Activated B cell treated with CpG ODN at 0.5 μM for 24 hours (primary cell): ENCODE measurements around the gene SIRPG. TPM values are rescaled to one million over a fixed set of nuclear protein-coding genes. Genes with fewer than 3 reads are reported as not detected.
A peak's percentile ranks its signal among the peaks of the same experiment; 100 is the strongest.

ENCODE experiments used
- ATAC-seq: fragments of 200-7000 bp; cut with Tn5 transposase; one replicate; pipeline ENCODE4 v1.10.0; 2021; ENCODE audit warnings: low read depth, mild to moderate bottlenecking, moderate library complexity
- CTCF ChIA-PET: fragments of 350-600 bp; sonication (Branson Sonifier 250); formaldehyde crosslinking; loops from one replicate; lab custom pipeline; 2021; ENCODE audit warnings: antibody characterized with exemption; lab: Charles Lee
- POLR2A ChIA-PET: fragments of 350-600 bp; sonication (Branson Sonifier 250); formaldehyde crosslinking; loops from one replicate; lab custom pipeline; 2021; ENCODE audit warnings: antibody characterized with exemption; lab: Charles Lee
- DNase-seq: peaks from one replicate; pipeline ENCODE4 v3.0.0; 2022
- H3K27ac Mint-ChIP-seq: one replicate; pipeline ENCODE4 v1.8.0; 2020; ENCODE audit warnings: mixed read lengths
- H3K27me3 Mint-ChIP-seq: one replicate; pipeline ENCODE4 v1.8.0; 2021; ENCODE audit warnings: mixed read lengths
- H3K36me3 Mint-ChIP-seq: one replicate; pipeline ENCODE4 v1.8.0; 2021; ENCODE audit warnings: low read depth, mixed read lengths
- H3K4me1 Mint-ChIP-seq: one replicate; pipeline ENCODE4 v1.8.0; 2021; ENCODE audit warnings: mixed read lengths
- H3K4me3 Mint-ChIP-seq: one replicate; pipeline ENCODE4 v1.8.0; 2020; ENCODE audit warnings: mild to moderate bottlenecking, mixed read lengths
- H3K9me3 Mint-ChIP-seq: one replicate; pipeline ENCODE4 v1.8.0; 2020; ENCODE audit warnings: mixed read lengths
- CTCF ChIP-seq: fragments of 200-600 bp; IDR thresholded peaks from one replicate; pipeline ENCODE4 v1.8.0; 2022; ENCODE audit warnings: antibody characterized with exemption, mild to moderate bottlenecking
- intact Hi-C: fragments of 100-400 bp; cut with micrococcal nuclease; formaldehyde crosslinking; loops from one replicate; pipeline ENCODE4 v1.15.1; 2024
- total RNA-seq: library from RNA; stranded (reverse); gene quantifications from 2 replicates; pipeline ENCODE4 v1.2.3, GENCODE V29; 2022

SIRPG gene
- total RNA-seq, 1 donor from 2014 or later: not detected

GRCh38 chr20:1665345-1665744 is 7.8 kb upstream of the SIRPG start:
- no peak overlapping the region for H3K27ac Mint-ChIP-seq
- no peak for TF ChIP-seq CTCF
- ATAC-seq (no peak), DNase-seq (no peak)
- peaks cover 36% of the 10 kb centered on the region for H3K4me1 Mint-ChIP-seq
- no peak overlapping the region for H3K4me3 Mint-ChIP-seq
- no peaks in the 10 kb centered on the region for H3K9me3 Mint-ChIP-seq
- ChIA-PET POLR2A (interaction anchor here (1.0 kb wide), 1 partner anchor 9 kb away, joined by 3 read pairs; no protein-coding TSS in a partner anchor), CTCF (interaction anchor here (1.0 kb wide), 1 partner anchor 162 kb away, joined by 5 read pairs; no protein-coding TSS in a partner anchor)
- no peaks in the 10 kb centered on the region for H3K36me3 Mint-ChIP-seq
- intact Hi-C loops: loop anchor here (5.0 kb wide), 1 partner anchor 43 kb away; the partner anchor contains the start of gene SIRPB1
- H3K27me3 Mint-ChIP-seq: no peaks in the 10 kb centered on the region

- ChIA-PET CTCF (interaction anchor here (1.0 kb wide), 1 partner anchor 161 kb away, joined by 5 read pairs; no protein-coding TSS in a partner anchor), POLR2A (interaction anchor here (1.0 kb wide), 1 partner anchor 10 kb away, joined by 3 read pairs; no protein-coding TSS in a partner anchor)
- TF ChIP-seq CTCF: no peak
- Mint-ChIP-seq H3K36me3 (no peaks in the 10 kb centered on the region), H3K4me3 (no peak overlapping the region), H3K9me3 (no peaks in the 10 kb centered on the region), H3K4me1 (peaks cover 36% of the 10 kb centered on the region), H3K27ac (no peak overlapping the region), H3K27me3 (no peaks in the 10 kb centered on the region)
- ATAC-seq (peak; percentile 60), DNase-seq (no peak)
- intact Hi-C loops: loop anchor here (5.0 kb wide), 1 partner anchor 43 kb away; the partner anchor contains the start of gene SIRPB1
Observed at GRCh38 chr20:1664911-1665310, 7.3 kb upstream of the SIRPG start.

GRCh38 chr20:1663917-1664316 is 6.3 kb upstream of the SIRPG start:
- H3K27me3 Mint-ChIP-seq: no peaks in the 10 kb centered on the region
- no peak for TF ChIP-seq CTCF
- H3K4me1 Mint-ChIP-seq: peaks cover 36% of the 10 kb centered on the region
- CTCF ChIA-PET: no interaction called here
- H3K36me3 Mint-ChIP-seq: no peaks in the 10 kb centered on the region
- H3K4me3 Mint-ChIP-seq: no peak overlapping the region
- intact Hi-C loops: no loop called here
- DNase-seq: no peak
- no peak for ATAC-seq
- no peaks in the 10 kb centered on the region for H3K9me3 Mint-ChIP-seq
- POLR2A ChIA-PET: no interaction called here
- H3K27ac Mint-ChIP-seq: no peak overlapping the region

GRCh38 chr20:1661542-1662299 is 4.1 kb upstream of the SIRPG start:
- DNase-seq: no peak
- ChIA-PET POLR2A (no interaction called here), CTCF (no interaction called here)
- TF ChIP-seq CTCF: no peak
- H3K36me3 Mint-ChIP-seq: no peaks in the 10 kb centered on the region
- no peak overlapping the region for H3K27ac Mint-ChIP-seq
- no peaks in the 10 kb centered on the region for H3K27me3 Mint-ChIP-seq
- ATAC-seq: no peak
- no peaks in the 10 kb centered on the region for H3K9me3 Mint-ChIP-seq
- H3K4me1 Mint-ChIP-seq: peaks cover 31% of the 10 kb centered on the region
- intact Hi-C loops: no loop called here
- no peak overlapping the region for H3K4me3 Mint-ChIP-seq

- intact Hi-C loops: no loop called here
- Mint-ChIP-seq H3K36me3 (no peaks in the 10 kb centered on the region), H3K27me3 (no peaks in the 10 kb centered on the region), H3K27ac (no peak overlapping the region), H3K4me3 (no peak overlapping the region), H3K9me3 (no peaks in the 10 kb centered on the region), H3K4me1 (peaks cover 28% of the 10 kb centered on the region)
- CTCF ChIA-PET: no interaction called here
- DNase-seq: no peak
- POLR2A ChIA-PET: no interaction called here
- no peak for TF ChIP-seq CTCF
- no peak for ATAC-seq
Observed at GRCh38 chr20:1660246-1660645, 2.7 kb upstream of the SIRPG start.
